22Rv1 (cell line): ENCODE measurements around the gene SLC24A4.

Experiments used
- CTCF ChIP-seq: fragments of 450-650 bp; IDR thresholded peaks from 2 replicates; pipeline ENCODE4 v1.5.1; 2017; ENCODE audit warnings: mild to moderate bottlenecking
- ZFX ChIP-seq: fragments of 450-650 bp; IDR thresholded peaks from 2 replicates; pipeline ENCODE4 v1.6.1; 2017; ENCODE audit warnings: antibody characterized with exemption, borderline replicate concordance

DNA sequence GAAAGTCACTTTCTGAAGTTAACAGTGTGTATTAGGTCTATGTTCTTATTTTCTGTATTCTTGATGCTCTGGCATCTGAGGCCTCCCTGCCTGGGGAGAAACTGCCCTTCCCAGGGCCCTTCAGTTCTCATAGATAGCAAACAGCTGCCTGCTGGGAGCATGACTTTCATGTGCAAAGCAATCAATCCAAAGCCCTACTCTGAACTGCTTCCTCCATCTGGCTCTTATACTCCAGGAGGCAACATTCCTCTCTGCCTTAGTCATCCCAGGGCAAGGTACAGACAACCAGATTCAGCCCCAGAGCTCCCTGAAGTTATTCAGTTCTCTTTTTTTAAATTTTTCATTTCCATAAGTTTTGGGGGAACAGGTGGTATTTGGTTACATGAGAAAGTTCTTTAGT lies 149.0 kb downstream of the SLC24A4 start:
- no peak for TF ChIP-seq CTCF
- TF ChIP-seq ZFX = no peak
